IMR-90 (cell line): Measurements from ENCODE around the gene MAST1. TPM values are rescaled to one million over a fixed set of nuclear protein-coding genes. Genes with fewer than 3 reads are reported as not detected.
A peak's percentile ranks its signal among the peaks of the same experiment; 100 is the strongest.

Source experiments
- ATAC-seq: fragments of 200-7000 bp; cut with Tn5 transposase; 2 replicates; pipeline ENCODE4 v1.9.1; 2020; ENCODE audit warnings: low read depth, mild to moderate bottlenecking, moderate library complexity
- BruUV-seq: library from RNA; stranded (reverse); fragments of 400-500 nt; replicated peaks from 2 replicates; lab custom pipeline; 2021; lab: Mats Ljungman, UMichigan
- CTCF ChIA-PET: fragments of 300-600 bp; formaldehyde crosslinking; extraction: SDS; loops from one replicate; lab custom pipeline; 2021; ENCODE audit warnings: antibody characterized with exemption; lab: Yijun Ruan, JAX
- POLR2A ChIA-PET: fragments of 300-600 bp; sonication (Branson Sonifier 250); formaldehyde crosslinking; loops from one replicate; lab custom pipeline; 2022; ENCODE audit warnings: antibody characterized with exemption; ENCODE audit not compliant: unreplicated experiment; lab: Charles Lee
- DNase-seq: peaks from one replicate; pipeline ENCODE4 v3.0.0; 2013
- H2AFZ ChIP-seq: replicated peaks from 2 replicates; pipeline ENCODE3; 2013; ENCODE audit warnings: low read length, mild to moderate bottlenecking; ENCODE audit not compliant: poor library complexity
- H2AK5ac ChIP-seq: 2 replicates; pipeline ENCODE4 v1.6.1; 2013; ENCODE audit warnings: low read depth, low read length, inconsistent platforms
- H2AK9ac ChIP-seq: replicated peaks from 2 replicates; pipeline ENCODE3; 2013; ENCODE audit warnings: mild to moderate bottlenecking, low read depth, low read length, moderate library complexity; ENCODE audit not compliant: poor library complexity
- H2BK120ac ChIP-seq: 2 replicates; pipeline ENCODE4 v1.6.1; 2013; ENCODE audit warnings: low read depth, low read length, inconsistent platforms
- H2BK15ac ChIP-seq: 3 replicates; pipeline ENCODE4 v1.6.1; 2013; ENCODE audit warnings: low read depth, low read length, inconsistent platforms
- H2BK20ac ChIP-seq: 2 replicates; pipeline ENCODE4 v1.6.1; 2013; ENCODE audit warnings: low read depth, mild to moderate bottlenecking, inconsistent platforms, low read length, moderate library complexity
- H2BK5ac ChIP-seq: 2 replicates; pipeline ENCODE4 v1.6.1; 2013; ENCODE audit warnings: mild to moderate bottlenecking, low read depth, low read length, inconsistent platforms; ENCODE audit not compliant: poor library complexity, severe bottlenecking
- H3K14ac ChIP-seq: replicated peaks from 2 replicates; pipeline ENCODE4 v1.6.1; 2013; ENCODE audit warnings: low read depth, low read length, inconsistent platforms
- H3K18ac ChIP-seq: 2 replicates; pipeline ENCODE4 v1.6.1; 2013; ENCODE audit warnings: low read depth, low read length, control low read depth
- H3K23ac ChIP-seq: 2 replicates; pipeline ENCODE4 v1.6.1; 2013; ENCODE audit warnings: low read depth, low read length, inconsistent platforms
- H3K27ac ChIP-seq: 2 replicates; pipeline ENCODE4 v1.5.1; 2013; ENCODE audit warnings: mild to moderate bottlenecking, control low read depth, low read length; ENCODE audit not compliant: insufficient read depth
- H3K27me3 ChIP-seq: 2 replicates; pipeline ENCODE4 v1.6.1; 2013; ENCODE audit warnings: low read length; ENCODE audit not compliant: control insufficient read depth, insufficient read depth
- H3K36me3 ChIP-seq: 2 replicates; pipeline ENCODE4 v1.6.1; 2013; ENCODE audit warnings: low read length, mixed read lengths; ENCODE audit not compliant: control insufficient read depth, insufficient read depth
- H3K4ac ChIP-seq: 2 replicates; pipeline ENCODE4 v1.6.1; 2013; ENCODE audit warnings: low read depth, low read length, inconsistent platforms
- H3K4me1 ChIP-seq: 2 replicates; pipeline ENCODE4 v1.6.1; 2013; ENCODE audit warnings: low read length, mixed read lengths; ENCODE audit not compliant: control insufficient read depth, insufficient read depth
- H3K4me2 ChIP-seq: 2 replicates; pipeline ENCODE4 v1.6.1; 2013; ENCODE audit warnings: low read depth, mild to moderate bottlenecking, control low read depth, low read length, moderate library complexity
- H3K4me3 ChIP-seq: 2 replicates; pipeline ENCODE4 v1.5.1; 2013; ENCODE audit warnings: low read depth, mild to moderate bottlenecking, control low read depth, low read length, moderate library complexity; ENCODE audit not compliant: insufficient read depth
- H3K56ac ChIP-seq: 2 replicates; pipeline ENCODE4 v1.6.1; 2013; ENCODE audit warnings: low read length, inconsistent platforms; ENCODE audit not compliant: insufficient read depth; ENCODE audit errors: extremely low read depth
- H3K79me1 ChIP-seq, 2 experiments: 2 replicates each; pipeline ENCODE4 v1.6.1; 2013; ENCODE audit warnings: low read length in 2 of 2, inconsistent platforms in 1 of 2, low read depth in 1 of 2
- H3K9ac ChIP-seq: 2 replicates; pipeline ENCODE4 v1.6.1; 2013; ENCODE audit warnings: low read depth, low read length, control low read depth
- H3K9me1 ChIP-seq: 2 replicates; pipeline ENCODE4 v1.6.1; 2013; ENCODE audit warnings: low read length, inconsistent platforms; ENCODE audit not compliant: insufficient read depth
- H3K9me3 ChIP-seq: 2 replicates; pipeline ENCODE4 v1.6.1; 2013; ENCODE audit warnings: low read length; ENCODE audit not compliant: control insufficient read depth, insufficient read depth
- H4K20me1 ChIP-seq: 2 replicates; pipeline ENCODE4 v1.6.1; 2013; ENCODE audit warnings: low read length, inconsistent platforms; ENCODE audit not compliant: insufficient read depth
- H4K5ac ChIP-seq: 2 replicates; pipeline ENCODE4 v1.6.1; 2013; ENCODE audit warnings: mild to moderate bottlenecking, low read depth, low read length, control low read depth
- H4K8ac ChIP-seq, 2 experiments: 2 replicates each; pipeline ENCODE4 v1.6.1; 2013; ENCODE audit warnings: low read depth in 2 of 2, low read length in 2 of 2, control low read depth in 1 of 2, inconsistent platforms in 1 of 2
- H4K91ac ChIP-seq: 2 replicates; pipeline ENCODE4 v1.6.1; 2013; ENCODE audit warnings: low read depth, low read length, inconsistent platforms; ENCODE audit not compliant: insufficient read depth
- BHLHE40 ChIP-seq: fragments of 150-350 bp; IDR thresholded peaks from 2 replicates; pipeline ENCODE4 v1.6.1; 2016; ENCODE audit warnings: mild to moderate bottlenecking, low read depth, low read length
- CEBPB ChIP-seq: IDR thresholded peaks from 2 replicates; pipeline ENCODE4 v1.6.1; 2012; ENCODE audit warnings: low read depth, low read length, improper control_type of control experiment
- CHD1 ChIP-seq: IDR thresholded peaks from 2 replicates; pipeline ENCODE4 v1.6.1; 2012; ENCODE audit warnings: low read depth, low read length, improper control_type of control experiment
- MAFK ChIP-seq: IDR thresholded peaks from 2 replicates; pipeline ENCODE4 v1.6.1; 2012; ENCODE audit warnings: low read depth, low read length, improper control_type of control experiment
- MAZ ChIP-seq: IDR thresholded peaks from 2 replicates; pipeline ENCODE4 v1.6.1; 2012; ENCODE audit warnings: low read depth, mild to moderate bottlenecking, low read length, improper control_type of control experiment, moderate library complexity, borderline replicate concordance
- MXI1 ChIP-seq: IDR thresholded peaks from 2 replicates; pipeline ENCODE4 v1.6.1; 2012; ENCODE audit warnings: low read depth, mild to moderate bottlenecking, low read length, moderate library complexity, borderline replicate concordance
- NFE2L2 ChIP-seq: fragments of 150-350 bp; IDR thresholded peaks from 2 replicates; pipeline ENCODE4 v1.6.1; 2016; ENCODE audit warnings: low read depth, mild to moderate bottlenecking, low read length
- RCOR1 ChIP-seq: IDR thresholded peaks from 2 replicates; pipeline ENCODE4 v1.6.1; 2012; ENCODE audit warnings: mild to moderate bottlenecking, low read length, improper control_type of control experiment; ENCODE audit not compliant: insufficient replicate concordance
- WGBS, 2 experiments: methylation state at CpG; one replicate each; pipeline versions ENCODE4 v1.1.5 to v1.1.7; 2013; ENCODE audit warnings: missing lambda C conversion rate in 2 of 2; ENCODE audit not compliant: insufficient read length in 1 of 2; ENCODE audit errors: extremely low coverage in 2 of 2; 5-methylcytosine and 5-hydroxymethylcytosine counted together
- dilution Hi-C: fragments of 300-500 bp; cut with HindIII; formaldehyde crosslinking; loops from one replicate; pipeline ENCODE4 v1.14.3; 2018; ENCODE audit warnings: low sequenced_read_pairs; ENCODE audit not compliant: unreplicated experiment
- in situ Hi-C: fragments of 300-500 bp; cut with MboI; formaldehyde crosslinking; loops from 3 replicates; pipeline ENCODE4 v1.14.3; 2019; ENCODE audit warnings: low sequenced_read_pairs, inconsistent platforms, mixed read lengths
- intact Hi-C: fragments of 100-400 bp; cut with micrococcal nuclease; formaldehyde crosslinking; loops from 2 replicates; pipeline ENCODE4 v1.10.0; 2022
- polyA plus RNA-seq, 3 experiments: library from polyadenylated mRNA; depleted of rRNA; stranded (reverse); fragments of >200 nt; gene quantifications; 2 replicates each; pipeline ENCODE4 v1.2.3, GENCODE V29; 2012; ENCODE audit warnings: low replicate concordance in 1 of 3
- total RNA-seq: library from RNA; depleted of rRNA; stranded (reverse); fragments of >200 nt; gene quantifications from 2 replicates; pipeline ENCODE4 v1.2.3, GENCODE V29; 2012
- TF ChIP-seq, protein P1 (sequence below): conservative IDR thresholded peaks from 2 replicates; pipeline ENCODE4 v1.5.1; 2012; ENCODE audit warnings: mild to moderate bottlenecking, low read depth, low read length, improper control_type of control experiment
- TF ChIP-seq, protein P2 (sequence below): fragments of 150-350 bp; IDR thresholded peaks from 2 replicates; pipeline ENCODE4 v1.6.1; 2016; ENCODE audit warnings: low read depth, mild to moderate bottlenecking, low read length, moderate library complexity, borderline replicate concordance
- TF ChIP-seq, protein P3 (sequence below): fragments of 150-350 bp; IDR thresholded peaks from 2 replicates; pipeline ENCODE4 v1.6.1; 2017; ENCODE audit warnings: mild to moderate bottlenecking, antibody characterized with exemption, low read length, low read depth

The MAST1 gene
- total and polyA plus RNA-seq, 2 of the 4 experiments (the other 2 are of a cell fraction), result 0.56 to 1.1 TPM

DNA sequence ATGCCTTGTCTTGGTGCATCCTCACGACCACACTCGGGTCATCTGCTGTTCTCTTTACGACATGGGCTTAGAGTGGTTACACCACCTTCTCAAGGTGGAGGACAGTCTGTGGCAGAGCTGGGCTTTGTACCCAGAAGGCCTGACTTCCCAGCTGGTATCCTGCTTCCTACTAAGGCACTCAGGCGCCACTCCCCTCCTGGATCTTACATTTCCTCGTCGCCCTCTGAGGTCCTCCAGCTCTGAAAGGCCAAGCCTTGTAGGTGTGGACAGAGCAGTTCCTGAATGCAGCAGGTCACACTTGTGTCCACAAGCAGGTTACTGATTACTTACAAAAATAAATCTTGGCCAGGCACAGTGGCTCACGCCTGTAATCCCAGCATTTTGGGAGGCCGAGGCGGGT is 68.9 kb downstream of the MAST1 start:
- WGBS, 2 experiments, result 40% methylated on average over 1 of the region's 9 CpGs; no CpG with 5 or more reads in 1 of the 2 experiments

More for the DNA sequence above, 68.9 kb downstream of the MAST1 start:
- H4K8ac ChIP-seq, result no peak overlapping the region
- no peaks in the 10 kb centered on the region for H3K4me1 ChIP-seq
- no peak overlapping the region for H4K91ac ChIP-seq
- H3K9me1 ChIP-seq, result no peaks in the 10 kb centered on the region
- H3K9ac ChIP-seq, result no peak overlapping the region
- TF ChIP-seq MXI1 (no peak), BHLHE40 (no peak), MAFK (no peak), RCOR1 (no peak), MAZ (no peak), CEBPB (no peak), NFE2L2 (no peak), CHD1 (no peak)
- TF ChIP-seq, protein P1, sequence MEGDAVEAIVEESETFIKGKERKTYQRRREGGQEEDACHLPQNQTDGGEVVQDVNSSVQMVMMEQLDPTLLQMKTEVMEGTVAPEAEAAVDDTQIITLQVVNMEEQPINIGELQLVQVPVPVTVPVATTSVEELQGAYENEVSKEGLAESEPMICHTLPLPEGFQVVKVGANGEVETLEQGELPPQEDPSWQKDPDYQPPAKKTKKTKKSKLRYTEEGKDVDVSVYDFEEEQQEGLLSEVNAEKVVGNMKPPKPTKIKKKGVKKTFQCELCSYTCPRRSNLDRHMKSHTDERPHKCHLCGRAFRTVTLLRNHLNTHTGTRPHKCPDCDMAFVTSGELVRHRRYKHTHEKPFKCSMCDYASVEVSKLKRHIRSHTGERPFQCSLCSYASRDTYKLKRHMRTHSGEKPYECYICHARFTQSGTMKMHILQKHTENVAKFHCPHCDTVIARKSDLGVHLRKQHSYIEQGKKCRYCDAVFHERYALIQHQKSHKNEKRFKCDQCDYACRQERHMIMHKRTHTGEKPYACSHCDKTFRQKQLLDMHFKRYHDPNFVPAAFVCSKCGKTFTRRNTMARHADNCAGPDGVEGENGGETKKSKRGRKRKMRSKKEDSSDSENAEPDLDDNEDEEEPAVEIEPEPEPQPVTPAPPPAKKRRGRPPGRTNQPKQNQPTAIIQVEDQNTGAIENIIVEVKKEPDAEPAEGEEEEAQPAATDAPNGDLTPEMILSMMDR, result no peak
- TF ChIP-seq, protein P2, sequence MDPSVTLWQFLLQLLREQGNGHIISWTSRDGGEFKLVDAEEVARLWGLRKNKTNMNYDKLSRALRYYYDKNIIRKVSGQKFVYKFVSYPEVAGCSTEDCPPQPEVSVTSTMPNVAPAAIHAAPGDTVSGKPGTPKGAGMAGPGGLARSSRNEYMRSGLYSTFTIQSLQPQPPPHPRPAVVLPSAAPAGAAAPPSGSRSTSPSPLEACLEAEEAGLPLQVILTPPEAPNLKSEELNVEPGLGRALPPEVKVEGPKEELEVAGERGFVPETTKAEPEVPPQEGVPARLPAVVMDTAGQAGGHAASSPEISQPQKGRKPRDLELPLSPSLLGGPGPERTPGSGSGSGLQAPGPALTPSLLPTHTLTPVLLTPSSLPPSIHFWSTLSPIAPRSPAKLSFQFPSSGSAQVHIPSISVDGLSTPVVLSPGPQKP, result no peak
- TF ChIP-seq, protein P3, sequence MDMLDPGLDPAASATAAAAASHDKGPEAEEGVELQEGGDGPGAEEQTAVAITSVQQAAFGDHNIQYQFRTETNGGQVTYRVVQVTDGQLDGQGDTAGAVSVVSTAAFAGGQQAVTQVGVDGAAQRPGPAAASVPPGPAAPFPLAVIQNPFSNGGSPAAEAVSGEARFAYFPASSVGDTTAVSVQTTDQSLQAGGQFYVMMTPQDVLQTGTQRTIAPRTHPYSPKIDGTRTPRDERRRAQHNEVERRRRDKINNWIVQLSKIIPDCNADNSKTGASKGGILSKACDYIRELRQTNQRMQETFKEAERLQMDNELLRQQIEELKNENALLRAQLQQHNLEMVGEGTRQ, result no peak
- CTCF ChIA-PET, result no interaction called here
- H2BK20ac ChIP-seq, result no peak overlapping the region
- no peak overlapping the region for H3K14ac ChIP-seq
- no peak overlapping the region for H3K56ac ChIP-seq
- intact Hi-C loops, result no loop called here
- ATAC-seq (no peak), DNase-seq (no peak)
- H2AK5ac ChIP-seq, result no peak overlapping the region
- no peak overlapping the region for H3K23ac ChIP-seq
- no peaks in the 10 kb centered on the region for H4K20me1 ChIP-seq
- H4K5ac ChIP-seq, result no peak overlapping the region
- no peaks in the 10 kb centered on the region for H3K9me3 ChIP-seq
- no peak overlapping the region for H3K4me2 ChIP-seq
- H2AK9ac ChIP-seq, result peak overlapping the region; percentile 42
- no peaks in the 10 kb centered on the region for H3K79me1 ChIP-seq
- no peak overlapping the region for H2BK5ac ChIP-seq
- H3K18ac ChIP-seq, result no peak overlapping the region
- no peaks in the 10 kb centered on the region for H3K36me3 ChIP-seq
- POLR2A ChIA-PET, result no interaction called here
- no TSS peak for BruUV-seq
- no peak overlapping the region for H3K27ac ChIP-seq
- H3K4ac ChIP-seq, result no peak overlapping the region
- in situ Hi-C loops, result no loop called here
- no peaks in the 10 kb centered on the region for H3K27me3 ChIP-seq
- dilution Hi-C loops, result no loop called here
- no peak overlapping the region for H2BK120ac ChIP-seq
- no peak overlapping the region for H3K4me3 ChIP-seq
- H2AFZ ChIP-seq, result peak overlapping the region; percentile 33
- H2BK15ac ChIP-seq, result no peak overlapping the region
